Measurements from ENCODE around the gene MED13L.

The MED13L gene

DNA sequence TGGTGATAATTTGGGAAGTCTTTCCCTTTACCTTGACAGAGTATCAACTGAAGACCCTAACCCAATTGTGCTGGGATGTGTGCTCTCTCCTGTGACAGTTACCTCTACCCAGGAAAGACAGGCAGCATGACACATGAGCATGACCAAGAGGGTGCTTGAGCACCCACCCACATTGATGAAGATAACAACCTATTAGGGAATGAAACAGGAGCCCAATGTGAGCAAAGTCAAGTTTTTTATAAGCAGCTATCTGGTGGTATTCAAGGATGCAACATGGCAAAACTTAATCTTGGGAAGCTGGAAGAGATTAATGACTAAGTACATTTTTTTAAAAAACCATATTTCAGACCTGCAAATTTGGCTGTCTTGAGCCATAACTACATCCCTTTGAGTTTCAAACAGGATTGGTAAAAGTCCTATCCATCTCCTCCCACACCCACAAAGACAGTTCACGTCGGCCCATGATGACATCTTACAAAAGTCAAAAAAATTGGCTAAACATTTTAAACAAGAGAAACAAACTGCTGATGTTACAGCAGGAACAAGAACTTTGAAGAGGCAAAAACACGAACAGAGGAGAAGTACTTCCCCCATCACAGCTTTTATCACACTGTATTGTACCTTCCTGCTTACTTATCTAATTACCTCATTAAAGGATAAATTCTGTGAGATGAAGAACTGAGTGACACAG lies 60.3 kb downstream of the MED13L start:
- ATAC-seq = no peak
- TF ChIP-seq ZFP3 (CRISPR knock-in tag; IDR thresholded peaks at IDR 0.05) (no peak), CSRNP3 (CRISPR knock-in tag; IDR thresholded peaks at IDR 0.05) (no peak), ISL1 (CRISPR knock-in tag; IDR thresholded peaks at IDR 0.05) (no peak), ZNF565 (CRISPR knock-in tag; conservative IDR thresholded peaks at IDR 0.05; ENCODE audit: low read depth) (no peak), PPARA (CRISPR knock-in tag; IDR thresholded peaks at IDR 0.05; ENCODE audit: borderline replicate concordance) (no peak), TCF4 (CRISPR knock-in tag; IDR thresholded peaks at IDR 0.05; ENCODE audit: borderline replicate concordance) (no peak), GLIS3 (CRISPR knock-in tag; IDR thresholded peaks at IDR 0.05) (no peak), ARNTL (CRISPR knock-in tag; IDR thresholded peaks at IDR 0.05; ENCODE audit: borderline replicate concordance, low read depth) (no peak), ZFP30 (CRISPR knock-in tag; IDR thresholded peaks at IDR 0.05) (no peak), BACH2 (CRISPR knock-in tag; IDR thresholded peaks at IDR 0.05; ENCODE audit: borderline replicate concordance) (no peak), TOX (CRISPR knock-in tag; IDR thresholded peaks at IDR 0.05; ENCODE audit: borderline replicate concordance) (no peak), CSDC2 (CRISPR knock-in tag; IDR thresholded peaks at IDR 0.05) (no peak), RARB (CRISPR knock-in tag; IDR thresholded peaks at IDR 0.05) (no peak), ZNF8 (CRISPR knock-in tag; IDR thresholded peaks at IDR 0.05) (no peak), ESRRG (CRISPR knock-in tag; IDR thresholded peaks at IDR 0.05) (no peak), ZC3H10 (CRISPR knock-in tag; IDR thresholded peaks at IDR 0.05) (no peak)
- TF ChIP-seq, protein P1, sequence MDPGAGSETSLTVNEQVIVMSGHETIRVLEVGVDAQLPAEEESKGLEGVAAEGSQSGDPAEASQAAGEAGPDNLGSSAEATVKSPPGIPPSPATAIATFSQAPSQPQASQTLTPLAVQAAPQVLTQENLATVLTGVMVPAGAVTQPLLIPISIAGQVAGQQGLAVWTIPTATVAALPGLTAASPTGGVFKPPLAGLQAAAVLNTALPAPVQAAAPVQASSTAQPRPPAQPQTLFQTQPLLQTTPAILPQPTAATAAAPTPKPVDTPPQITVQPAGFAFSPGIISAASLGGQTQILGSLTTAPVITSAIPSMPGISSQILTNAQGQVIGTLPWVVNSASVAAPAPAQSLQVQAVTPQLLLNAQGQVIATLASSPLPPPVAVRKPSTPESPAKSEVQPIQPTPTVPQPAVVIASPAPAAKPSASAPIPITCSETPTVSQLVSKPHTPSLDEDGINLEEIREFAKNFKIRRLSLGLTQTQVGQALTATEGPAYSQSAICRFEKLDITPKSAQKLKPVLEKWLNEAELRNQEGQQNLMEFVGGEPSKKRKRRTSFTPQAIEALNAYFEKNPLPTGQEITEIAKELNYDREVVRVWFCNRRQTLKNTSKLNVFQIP (CRISPR knock-in tag; IDR thresholded peaks at IDR 0.05; ENCODE audit: borderline replicate concordance, low read depth) = no peak
- TF ChIP-seq, protein P2, sequence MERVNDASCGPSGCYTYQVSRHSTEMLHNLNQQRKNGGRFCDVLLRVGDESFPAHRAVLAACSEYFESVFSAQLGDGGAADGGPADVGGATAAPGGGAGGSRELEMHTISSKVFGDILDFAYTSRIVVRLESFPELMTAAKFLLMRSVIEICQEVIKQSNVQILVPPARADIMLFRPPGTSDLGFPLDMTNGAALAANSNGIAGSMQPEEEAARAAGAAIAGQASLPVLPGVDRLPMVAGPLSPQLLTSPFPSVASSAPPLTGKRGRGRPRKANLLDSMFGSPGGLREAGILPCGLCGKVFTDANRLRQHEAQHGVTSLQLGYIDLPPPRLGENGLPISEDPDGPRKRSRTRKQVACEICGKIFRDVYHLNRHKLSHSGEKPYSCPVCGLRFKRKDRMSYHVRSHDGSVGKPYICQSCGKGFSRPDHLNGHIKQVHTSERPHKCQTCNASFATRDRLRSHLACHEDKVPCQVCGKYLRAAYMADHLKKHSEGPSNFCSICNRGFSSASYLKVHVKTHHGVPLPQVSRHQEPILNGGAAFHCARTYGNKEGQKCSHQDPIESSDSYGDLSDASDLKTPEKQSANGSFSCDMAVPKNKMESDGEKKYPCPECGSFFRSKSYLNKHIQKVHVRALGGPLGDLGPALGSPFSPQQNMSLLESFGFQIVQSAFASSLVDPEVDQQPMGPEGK (CRISPR knock-in tag; IDR thresholded peaks at IDR 0.05; ENCODE audit: borderline replicate concordance) = no peak
- TF ChIP-seq, protein P3, sequence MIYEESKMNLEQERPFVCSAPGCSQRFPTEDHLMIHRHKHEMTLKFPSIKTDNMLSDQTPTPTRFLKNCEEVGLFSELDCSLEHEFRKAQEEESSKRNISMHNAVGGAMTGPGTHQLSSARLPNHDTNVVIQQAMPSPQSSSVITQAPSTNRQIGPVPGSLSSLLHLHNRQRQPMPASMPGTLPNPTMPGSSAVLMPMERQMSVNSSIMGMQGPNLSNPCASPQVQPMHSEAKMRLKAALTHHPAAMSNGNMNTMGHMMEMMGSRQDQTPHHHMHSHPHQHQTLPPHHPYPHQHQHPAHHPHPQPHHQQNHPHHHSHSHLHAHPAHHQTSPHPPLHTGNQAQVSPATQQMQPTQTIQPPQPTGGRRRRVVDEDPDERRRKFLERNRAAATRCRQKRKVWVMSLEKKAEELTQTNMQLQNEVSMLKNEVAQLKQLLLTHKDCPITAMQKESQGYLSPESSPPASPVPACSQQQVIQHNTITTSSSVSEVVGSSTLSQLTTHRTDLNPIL (CRISPR knock-in tag; IDR thresholded peaks at IDR 0.05; ENCODE audit: low read depth) = no peak

GRCh38 chr12:116216022-116216756 lies 61.3 kb downstream of the MED13L start:
- no peak for ATAC-seq
- TF ChIP-seq BACH2 (CRISPR knock-in tag; IDR thresholded peaks at IDR 0.05; ENCODE audit: borderline replicate concordance) (no peak), ZNF565 (CRISPR knock-in tag; conservative IDR thresholded peaks at IDR 0.05; ENCODE audit: low read depth) (no peak), TOX (CRISPR knock-in tag; IDR thresholded peaks at IDR 0.05; ENCODE audit: borderline replicate concordance) (no peak), ISL1 (CRISPR knock-in tag; IDR thresholded peaks at IDR 0.05) (no peak), OSR1 (CRISPR knock-in tag; IDR thresholded peaks at IDR 0.05) (no peak), ZFP30 (CRISPR knock-in tag; IDR thresholded peaks at IDR 0.05) (no peak), SNAI2 (CRISPR knock-in tag; IDR thresholded peaks at IDR 0.05) (no peak), RARB (CRISPR knock-in tag; IDR thresholded peaks at IDR 0.05) (no peak), ZC3H10 (CRISPR knock-in tag; IDR thresholded peaks at IDR 0.05) (no peak), ZNF8 (CRISPR knock-in tag; IDR thresholded peaks at IDR 0.05) (no peak)
- TF ChIP-seq, protein P1 (CRISPR knock-in tag; IDR thresholded peaks at IDR 0.05; ENCODE audit: borderline replicate concordance, low read depth) = no peak
- TF ChIP-seq, protein P2 (CRISPR knock-in tag; IDR thresholded peaks at IDR 0.05; ENCODE audit: borderline replicate concordance) = no peak
